HS-5 (cell line): Measurements from ENCODE around the gene EFCC1.
"Not testable (repeated sequence)": the region's sequence is repeated elsewhere in the genome, so short reads cannot be mapped to it uniquely, and the experiment has no call there.

Source experiments
- DNase-seq: peaks from one replicate; pipeline ENCODE4 v3.0.0-alpha.2; 2012; ENCODE audit warnings: low read depth

The EFCC1 gene

DNA sequence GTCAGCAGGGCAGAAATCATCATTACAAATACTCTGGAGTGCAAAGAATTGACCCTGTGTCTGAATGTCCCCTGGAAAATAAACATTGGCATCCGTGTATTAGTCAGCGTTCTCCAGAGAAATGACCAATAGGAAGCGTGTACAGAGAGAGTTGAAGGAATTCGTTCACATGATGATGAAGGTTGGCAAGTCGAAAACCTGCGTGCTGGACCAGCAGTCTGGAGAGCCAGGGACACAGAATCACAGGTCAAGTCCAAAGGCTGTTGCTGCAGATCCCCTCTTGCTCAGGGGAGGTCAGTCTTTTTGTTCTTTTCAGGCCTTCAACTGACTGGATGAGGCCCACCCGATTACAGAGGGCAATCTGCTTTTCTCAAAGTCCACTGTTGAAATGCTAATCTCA lies 76.1 kb downstream of the EFCC1 start:
- no peak for DNase-seq

DNA sequence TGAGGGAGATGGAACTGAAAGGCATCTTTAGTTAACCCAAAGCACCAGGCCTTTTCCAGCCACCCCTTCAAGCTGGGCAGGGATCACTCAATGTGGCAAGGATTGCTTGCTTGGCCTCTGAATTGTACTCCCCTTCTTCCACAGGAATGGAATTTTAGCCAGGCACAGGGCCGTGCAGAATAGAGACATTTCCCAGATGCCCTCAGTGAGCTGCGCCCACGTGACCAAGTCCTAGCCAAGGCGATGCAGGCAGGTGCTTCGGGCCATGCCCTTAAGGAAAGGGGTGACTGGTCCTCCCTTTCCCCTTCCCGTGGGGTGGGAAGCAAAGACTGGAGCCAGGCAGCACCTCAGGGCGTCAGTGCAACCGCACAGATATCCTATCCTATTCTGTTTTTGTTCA lies 77.4 kb downstream of the EFCC1 start:
- no peak for DNase-seq

DNA sequence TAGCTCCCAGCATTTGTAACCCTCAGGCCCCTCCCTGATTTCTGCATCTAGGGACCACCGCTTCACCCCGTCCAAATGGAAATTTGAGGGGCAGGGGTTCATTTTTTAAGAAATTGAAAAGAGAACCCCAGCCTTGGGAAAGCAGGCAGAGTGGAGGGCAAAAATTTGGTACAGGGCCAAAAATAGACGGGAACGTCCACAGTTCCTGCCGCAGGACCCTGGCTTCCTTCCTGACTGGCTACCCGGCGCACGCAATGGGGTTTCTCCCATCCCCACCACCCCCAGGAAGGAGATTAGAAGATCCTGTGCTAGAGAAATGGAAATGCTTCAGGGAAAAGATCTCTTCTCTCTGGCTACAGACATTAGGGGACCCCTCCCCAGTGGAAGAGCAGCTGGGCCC lies 80.4 kb downstream of the EFCC1 start:
- no peak for DNase-seq

DNA sequence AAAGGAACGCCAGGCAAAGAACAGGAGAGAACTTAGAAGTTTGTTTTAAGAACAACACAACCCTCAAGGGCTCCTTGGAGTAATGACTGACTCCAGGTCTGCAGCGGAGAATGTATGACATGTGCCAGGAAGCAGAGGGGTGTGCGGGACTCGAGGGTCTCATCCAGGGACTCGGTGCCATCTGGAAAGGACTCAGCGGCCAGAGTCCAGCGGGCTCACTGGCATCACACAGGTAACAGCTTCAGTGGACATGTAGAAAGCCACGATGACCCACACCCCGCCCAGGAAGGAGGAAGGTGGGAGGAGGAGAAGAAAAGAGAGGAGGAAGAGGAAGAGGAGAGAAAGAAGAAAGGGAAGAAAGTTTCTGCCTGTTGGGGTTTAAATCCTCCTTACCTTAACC lies 80.9 kb downstream of the EFCC1 start:
- no peak for DNase-seq

DNA sequence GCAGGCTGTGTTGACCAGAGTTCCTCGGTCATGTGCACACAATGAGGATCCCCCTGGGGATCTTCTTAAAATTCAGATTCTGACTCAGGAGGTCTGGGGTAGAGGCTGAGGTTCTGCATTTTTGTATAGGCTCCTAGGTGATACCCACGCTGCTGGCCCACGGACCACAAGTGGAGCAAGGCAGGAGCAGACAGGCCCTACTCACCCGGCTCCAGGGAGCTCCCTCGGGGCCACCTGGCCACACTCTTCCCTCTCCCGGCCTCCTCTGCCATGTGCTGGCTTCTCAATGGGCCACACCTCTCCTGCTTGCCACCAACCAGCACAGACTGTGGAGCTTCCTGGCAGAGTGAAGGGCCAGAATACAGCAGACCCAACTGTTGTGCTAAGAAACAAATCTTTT lies 83.4 kb downstream of the EFCC1 start:
- no peak for DNase-seq

DNA sequence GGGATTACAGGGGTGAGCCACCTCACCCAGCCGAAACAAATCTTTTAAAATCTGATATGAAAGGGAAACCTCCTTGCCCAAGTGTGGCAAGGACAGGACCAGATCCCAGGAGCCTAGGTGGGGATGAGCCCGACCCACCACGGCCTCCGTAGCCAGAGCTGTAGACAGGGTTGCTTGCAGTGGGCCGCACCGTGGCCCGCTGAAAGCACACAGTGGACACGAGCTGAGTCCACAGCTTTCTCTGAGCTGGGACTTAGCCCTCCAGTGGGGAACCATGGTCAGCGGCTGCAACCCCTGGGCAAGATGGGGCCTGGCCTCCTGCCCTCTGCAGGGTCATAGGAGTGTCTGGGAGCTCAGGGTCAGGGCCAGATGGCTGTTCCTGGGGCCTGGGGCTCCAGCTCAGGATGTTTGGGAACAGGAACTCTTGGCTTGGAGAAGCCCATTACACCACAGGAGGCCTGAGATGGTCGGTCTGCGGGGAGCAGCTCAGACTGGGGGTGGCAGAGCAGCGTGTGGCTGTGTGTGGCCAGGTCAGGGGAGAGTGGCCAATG lies 84.1 kb downstream of the EFCC1 start:
- no peak for DNase-seq

DNA sequence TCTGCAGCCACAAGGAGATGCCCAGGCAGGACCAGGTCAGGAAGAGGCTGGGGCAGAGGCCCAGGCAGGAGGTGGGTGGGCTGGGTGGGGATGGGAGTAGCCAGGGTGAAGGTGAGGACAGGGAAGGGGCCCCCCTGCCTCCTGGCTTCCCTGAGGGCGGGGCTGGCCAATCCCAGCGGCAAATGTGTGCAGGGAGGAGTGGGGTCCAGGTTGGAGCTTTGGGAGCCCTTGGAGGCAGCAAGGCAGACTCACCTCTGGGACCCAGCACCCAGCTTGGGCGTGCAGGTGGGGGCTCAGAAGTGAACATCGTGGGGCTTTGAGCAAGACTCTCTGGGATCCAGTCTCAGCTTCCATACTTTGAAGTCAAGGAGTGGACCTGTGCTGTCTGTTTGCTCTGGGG lies 84.7 kb downstream of the EFCC1 start:
- no peak for DNase-seq

DNA sequence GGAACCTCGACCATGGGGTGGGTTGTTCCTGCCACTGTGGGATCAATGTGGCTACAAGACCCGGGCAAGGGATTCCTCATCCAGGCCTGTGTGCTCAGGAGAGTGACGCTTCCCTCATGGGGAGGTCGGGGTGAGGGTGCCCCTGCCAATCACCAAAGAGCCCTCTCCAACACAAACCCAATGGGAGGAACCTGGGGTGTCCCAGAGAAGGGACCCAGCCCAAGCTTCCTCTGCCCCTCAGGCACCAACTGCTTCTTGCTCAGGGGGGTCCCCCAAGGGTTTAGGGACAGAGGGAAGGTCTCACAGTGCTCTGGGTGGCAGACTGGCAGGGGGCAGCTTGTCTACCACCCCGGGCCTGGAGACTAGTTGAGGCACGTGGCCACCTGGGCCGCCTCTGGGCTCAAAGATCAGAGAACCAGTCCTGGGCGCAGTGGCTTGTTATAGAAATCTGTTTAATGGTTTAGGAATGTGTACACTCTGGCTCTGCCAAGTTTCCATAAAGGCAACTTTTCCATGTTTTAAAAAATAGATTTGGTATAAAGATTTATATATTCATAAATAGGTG lies 86.1 kb downstream of the EFCC1 start:
- no peak for DNase-seq

DNA sequence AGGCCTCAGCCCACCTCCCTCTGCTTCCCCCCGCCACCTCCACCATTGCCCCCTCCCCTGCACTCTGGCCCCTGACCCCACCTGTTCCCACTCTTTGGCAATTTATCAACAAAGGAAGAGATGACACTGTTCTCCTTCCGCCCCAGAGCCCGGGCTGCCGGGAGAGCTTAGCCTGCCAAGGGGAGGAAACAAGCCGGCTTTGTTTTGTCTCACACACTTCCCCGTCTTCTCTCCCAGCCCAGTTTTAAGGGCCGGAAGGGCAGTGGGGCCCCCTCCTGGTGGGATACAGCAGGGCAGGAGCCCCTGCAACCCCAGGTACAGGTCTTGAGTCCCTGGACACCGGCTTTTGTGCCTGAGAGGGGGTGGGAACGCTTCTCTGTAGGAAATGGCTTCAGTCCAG lies 86.8 kb downstream of the EFCC1 start:
- DNase-seq = not testable (repeated sequence)

DNA sequence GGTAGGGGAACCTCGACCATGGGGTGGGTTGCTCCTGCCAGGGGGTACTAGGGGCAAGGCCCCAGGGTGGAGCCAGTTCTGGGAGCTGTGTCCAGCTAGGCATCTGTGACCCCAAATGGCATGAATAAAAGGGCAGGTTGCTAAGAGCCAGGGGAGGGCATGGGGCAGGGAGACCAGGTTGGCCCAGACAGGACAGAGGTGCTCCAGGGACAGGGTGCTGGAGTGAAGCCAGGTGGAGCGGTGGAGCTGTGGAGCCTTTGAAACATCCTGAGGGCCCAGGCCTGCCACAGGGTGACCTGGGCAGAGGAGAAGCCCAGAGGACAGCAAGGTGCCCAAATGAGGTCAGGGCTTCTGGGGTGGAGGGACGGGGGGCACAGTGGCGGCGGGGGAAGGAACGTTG lies 87.2 kb downstream of the EFCC1 start:
- not testable (repeated sequence) for DNase-seq
